GM23338 (cell line): Measurements from ENCODE around the gene SPG21. TPM values are rescaled to one million over a fixed set of nuclear protein-coding genes. Genes with fewer than 3 reads are reported as not detected.

Experiments used
- ATAC-seq: fragments of 200-7000 bp; cut with Tn5 transposase; 3 replicates; pipeline ENCODE4 v1.9.1; 2020
- DNase-seq: peaks from one replicate; pipeline ENCODE4 v3.0.0-alpha.2; 2015; ENCODE audit warnings: low spot score
- H2AFZ ChIP-seq: fragments of 200-600 bp; sonication (generic); 2 replicates; pipeline ENCODE4 v1.8.0; 2016; ENCODE audit warnings: antibody characterized with exemption, mild to moderate bottlenecking, moderate library complexity
- H3F3A ChIP-seq: fragments of 200-600 bp; sonication (generic); replicated peaks from 2 replicates; pipeline ENCODE4 v1.8.0; 2017; ENCODE audit warnings: antibody characterized with exemption, mixed run types, low read depth
- H3K27ac ChIP-seq: fragments of 200-600 bp; sonication (generic); 2 replicates; pipeline ENCODE4 v1.6.1; 2016; ENCODE audit warnings: low read depth
- H3K27me3 ChIP-seq: fragments of 200-600 bp; sonication (generic); 2 replicates; pipeline ENCODE4 v1.8.0; 2016; ENCODE audit warnings: mild to moderate bottlenecking, mixed run types, moderate library complexity; ENCODE audit not compliant: insufficient read depth
- H3K36me3 ChIP-seq: fragments of 200-600 bp; sonication (generic); 2 replicates; pipeline ENCODE4 v1.8.0; 2016; ENCODE audit warnings: mild to moderate bottlenecking; ENCODE audit not compliant: insufficient read depth
- H3K4me1 ChIP-seq: fragments of 200-600 bp; sonication (generic); 2 replicates; pipeline ENCODE4 v1.8.0; 2016; ENCODE audit warnings: mild to moderate bottlenecking, moderate library complexity; ENCODE audit not compliant: insufficient read depth
- H3K4me2 ChIP-seq: fragments of 200-600 bp; sonication (generic); 2 replicates; pipeline ENCODE4 v1.7.1; 2017; ENCODE audit warnings: mixed run types
- H3K4me3 ChIP-seq: fragments of 200-600 bp; sonication (generic); 2 replicates; pipeline ENCODE4 v1.6.1; 2016; ENCODE audit warnings: mixed run types
- H3K79me2 ChIP-seq: fragments of 200-600 bp; sonication (generic); replicated peaks from 2 replicates; pipeline ENCODE4 v1.8.0; 2017; ENCODE audit warnings: mild to moderate bottlenecking; ENCODE audit not compliant: insufficient read depth
- H3K9me2 ChIP-seq: fragments of 200-600 bp; sonication (generic); 2 replicates; pipeline ENCODE4 v1.8.0; 2017; ENCODE audit not compliant: insufficient read depth
- H4K20me1 ChIP-seq: fragments of 200-600 bp; sonication (generic); replicated peaks from 2 replicates; pipeline ENCODE4 v1.8.0; 2017; ENCODE audit warnings: mild to moderate bottlenecking; ENCODE audit not compliant: insufficient read depth
- H3K27ac Mint-ChIP-seq: 2 replicates; pipeline ENCODE4 v1.8.0; 2020; ENCODE audit warnings: inconsistent platforms, mild to moderate bottlenecking, moderate library complexity, mixed read lengths
- H3K27me3 Mint-ChIP-seq: 3 replicates; pipeline ENCODE4 v1.8.0; 2022; ENCODE audit warnings: low read depth, mild to moderate bottlenecking, moderate library complexity, mixed read lengths, inconsistent platforms; ENCODE audit not compliant: insufficient read depth, poor library complexity
- H3K36me3 Mint-ChIP-seq: 3 replicates; pipeline ENCODE4 v1.8.0; 2021; ENCODE audit warnings: low read depth, mild to moderate bottlenecking, inconsistent platforms, moderate library complexity, mixed read lengths
- H3K4me1 Mint-ChIP-seq: 3 replicates; pipeline ENCODE4 v1.8.0; 2020; ENCODE audit warnings: mild to moderate bottlenecking, inconsistent platforms, mixed read lengths
- H3K4me3 Mint-ChIP-seq: 3 replicates; pipeline ENCODE4 v1.8.0; 2021; ENCODE audit warnings: moderate library complexity, mild to moderate bottlenecking, inconsistent platforms, mixed read lengths
- H3K9me3 Mint-ChIP-seq: 3 replicates; pipeline ENCODE4 v1.8.0; 2020; ENCODE audit warnings: moderate library complexity, mild to moderate bottlenecking, inconsistent platforms, mixed read lengths
- CTCF ChIP-seq, 2 experiments: fragments of 200-600 bp in 1 of 2; sonication (generic) in 1 of 2; conservative IDR thresholded peaks; 2 replicates each; pipeline versions ENCODE4 v1.5.1 to v1.6.1; 2016 to 2017; ENCODE audit warnings: antibody characterized with exemption in 2 of 2, low read depth in 2 of 2, mild to moderate bottlenecking in 2 of 2, moderate library complexity in 1 of 2
- ETS1 ChIP-seq: IDR thresholded peaks from 2 replicates; pipeline ENCODE4 v1.6.1; 2016; ENCODE audit warnings: antibody characterized with exemption
- NANOG ChIP-seq: IDR thresholded peaks from 2 replicates; pipeline ENCODE4 v1.6.1; 2016; ENCODE audit warnings: antibody characterized with exemption, borderline replicate concordance
- POLR2AphosphoS5 ChIP-seq: IDR thresholded peaks from 2 replicates; pipeline ENCODE4 v1.6.1; 2016; ENCODE audit warnings: antibody characterized with exemption, low read depth
- REST ChIP-seq: IDR thresholded peaks from one replicate; pipeline ENCODE4 v1.6.1; 2018; ENCODE audit warnings: antibody characterized with exemption; ENCODE audit not compliant: unreplicated experiment
- STAT1 ChIP-seq: IDR thresholded peaks from one replicate; pipeline ENCODE4 v1.6.1; 2016; ENCODE audit warnings: antibody characterized with exemption; ENCODE audit not compliant: unreplicated experiment
- ZNF114 ChIP-seq: fragments of 250-450 bp; sonication (Bioruptor Pico); IDR thresholded peaks from 2 replicates; pipeline ENCODE4 v1.5.0; 2020; ENCODE audit warnings: mild to moderate bottlenecking, moderate library complexity
- polyA plus RNA-seq: library from polyadenylated mRNA; unstranded; fragments of >200 nt; fragmentation: Nextera tagmentation; extraction: Ambion mirVana; gene quantifications from 2 replicates; pipeline ENCODE4 v1.2.1, GENCODE V29; 2016
- total RNA-seq: library from RNA; depleted of rRNA; stranded (reverse); fragments of >200 nt; shearing (Covaris generic); gene quantifications from 2 replicates; pipeline ENCODE4 v1.2.3, GENCODE V29; 2014

Gene SPG21
- total and polyA plus RNA-seq, 2 experiments from 2014 or later: 81.0 to 102 TPM

GRCh38 chr15:64961013-64961412, 28.7 kb downstream of the SPG21 start:
- Mint-ChIP-seq H3K9me3 (no peaks in the 10 kb centered on the region), H3K4me3 (no peak overlapping the region), H3K27ac (peak overlapping the region; percentile 34; the same call in 1 of the 2 replicates), H3K27me3 (no peaks in the 10 kb centered on the region), H3K4me1 (no peaks in the 10 kb centered on the region; the same call in 2 of the 3 replicates), H3K36me3 (peaks cover 70% of the 10 kb centered on the region)
- H3K36me3 ChIP-seq: peaks cover 30% of the 10 kb centered on the region
- H3K27me3 ChIP-seq: no peaks in the 10 kb centered on the region
- peak; percentile 88 for ATAC-seq
- TF ChIP-seq CTCF (conservative IDR thresholded peaks at IDR 0.05; ENCODE audit: low read depth in 2 of 2) (peak; percentile 50 to 57), ZNF114 (CRISPR knock-in tag) (no peak)
- H3K4me2 ChIP-seq: no peak overlapping the region
- H4K20me1 ChIP-seq: peaks cover 4% of the 10 kb centered on the region
- H2AFZ ChIP-seq: no peak overlapping the region
- H3K4me3 ChIP-seq: no peak overlapping the region
- no peaks in the 10 kb centered on the region for H3K4me1 ChIP-seq
- no peak overlapping the region for H3K27ac ChIP-seq
- H3K79me2 ChIP-seq: no peaks in the 10 kb centered on the region
- DNase-seq: peak; percentile 64
- peaks cover 9% of the 10 kb centered on the region; the same call in 1 of the 2 replicates for H3F3A ChIP-seq
- H3K9me2 ChIP-seq: no peaks in the 10 kb centered on the region

- TF ChIP-seq POLR2AphosphoS5 (no peak), STAT1 (no peak), ETS1 (no peak), NANOG (no peak), REST (no peak)
- Histone ChIP-seq H2AFZ (no peak overlapping the region), H3K36me3 (peaks cover 35% of the 10 kb centered on the region), H3K27ac (no peak overlapping the region), H3F3A (peaks cover 9% of the 10 kb centered on the region; the same call in 1 of the 2 replicates), H3K27me3 (no peaks in the 10 kb centered on the region), H3K4me3 (no peak overlapping the region), H3K4me2 (no peak overlapping the region), H3K79me2 (no peaks in the 10 kb centered on the region), H4K20me1 (peaks cover 4% of the 10 kb centered on the region), H3K4me1 (no peaks in the 10 kb centered on the region), H3K9me2 (no peaks in the 10 kb centered on the region)
- H3K36me3 Mint-ChIP-seq: peaks cover 74% of the 10 kb centered on the region
- ATAC-seq (no peak), DNase-seq (no peak)
- no peak overlapping the region for H3K4me3 Mint-ChIP-seq
- H3K9me3 Mint-ChIP-seq: peaks cover 5% of the 10 kb centered on the region
- H3K27ac Mint-ChIP-seq: no peak overlapping the region
- no peaks in the 10 kb centered on the region for H3K27me3 Mint-ChIP-seq
- H3K4me1 Mint-ChIP-seq: no peaks in the 10 kb centered on the region; the same call in 2 of the 3 replicates
These were observed 29.6 kb downstream of the SPG21 start for GRCh38 chr15:64960153-64960552.
